GM12801 (cell line): Measurements from ENCODE around the gene GULP1.

Experiments
- CTCF ChIP-seq: IDR thresholded peaks from one replicate; pipeline ENCODE4 v1.5.1; 2011; ENCODE audit warnings: control low read depth; ENCODE audit not compliant: insufficient read length; ENCODE audit errors: extremely low read depth

GULP1 gene

GRCh38 chr2:188628989-188629752, 337.5 kb downstream of the GULP1 start:
- no peak for TF ChIP-seq CTCF

- no peak for TF ChIP-seq CTCF
These were observed 338.3 kb downstream of the GULP1 start for GRCh38 chr2:188629753-188630527.

- no peak for TF ChIP-seq CTCF
These were observed 339.5 kb downstream of the GULP1 start for GRCh38 chr2:188631037-188631809.

GRCh38 chr2:188634656-188635055, 343.0 kb downstream of the GULP1 start:
- TF ChIP-seq CTCF: no peak
